GM21717 (cell line): Measurements from ENCODE around the gene ANKRD13C.

ENCODE experiments used
- ATAC-seq: cut with Tn5 transposase; IDR thresholded peaks from one replicate; pipeline ENCODE4 v1.9.1; 2021; ENCODE audit warnings: mild to moderate bottlenecking, moderate library complexity; ENCODE audit not compliant: unreplicated experiment

The ANKRD13C gene

GRCh38 chr1:70221238-70222121 is 133.0 kb downstream of the ANKRD13C start, which contains the start of gene SRSF11:
TSS of gene SRSF11 (plus strand) at chr1:70221380. CDS start at chr1:70221637, 257 bp downstream.
- ATAC-seq, result peak; percentile 94

- peak; percentile 1 for ATAC-seq
Measured at GRCh38 chr1:70220517-70221237, 133.8 kb downstream of the ANKRD13C start.

GRCh38 chr1:70220015-70220414 is 134.5 kb downstream of the ANKRD13C start:
- no peak for ATAC-seq

- no peak for ATAC-seq
Measured at GRCh38 chr1:70211541-70211940, 143.0 kb downstream of the ANKRD13C start.

GRCh38 chr1:70210820-70211219 is 143.7 kb downstream of the ANKRD13C start:
- ATAC-seq, result no peak
